A673 (cell line): Measurements from ENCODE around the gene SEC23B.

ENCODE experiments used
- CTCF ChIP-seq: fragments of 300-800, 200-600 bp; sonication (generic); conservative IDR thresholded peaks from 2 replicates; pipeline ENCODE4 v1.5.1; 2017; ENCODE audit warnings: low read depth, mild to moderate bottlenecking, antibody characterized with exemption, low read length, moderate library complexity, mixed read lengths
- EZH2 ChIP-seq: fragments of 200-600 bp; sonication (generic); IDR thresholded peaks from 2 replicates; pipeline ENCODE4 v1.6.1; 2017; ENCODE audit warnings: borderline replicate concordance, low read depth, mild to moderate bottlenecking, mixed read lengths, antibody characterized with exemption, low read length; ENCODE audit not compliant: poor library complexity, severe bottlenecking

GRCh38 chr20:18488301-18488700 is 19.4 kb upstream of the SEC23B start:
- TF ChIP-seq EZH2 (no peak), CTCF (no peak)
